Measurements from ENCODE around the gene ABCF1. TPM values are rescaled to one million over a fixed set of nuclear protein-coding genes. Genes with fewer than 3 reads are reported as not detected.

Gene ABCF1
- total RNA-seq, 4 donors from 2014 or later: 22.3 to 34.7 (median 34.4) TPM

GRCh38 chr6:30556066-30556905, 15.0 kb upstream of the ABCF1 start, which contains the start of gene GNL1:
Gene GNL1 (minus strand): TSS chr6:30556489. CDS start chr6:30556203, 286 bp downstream.
- TF ChIP-seq, protein P1, sequence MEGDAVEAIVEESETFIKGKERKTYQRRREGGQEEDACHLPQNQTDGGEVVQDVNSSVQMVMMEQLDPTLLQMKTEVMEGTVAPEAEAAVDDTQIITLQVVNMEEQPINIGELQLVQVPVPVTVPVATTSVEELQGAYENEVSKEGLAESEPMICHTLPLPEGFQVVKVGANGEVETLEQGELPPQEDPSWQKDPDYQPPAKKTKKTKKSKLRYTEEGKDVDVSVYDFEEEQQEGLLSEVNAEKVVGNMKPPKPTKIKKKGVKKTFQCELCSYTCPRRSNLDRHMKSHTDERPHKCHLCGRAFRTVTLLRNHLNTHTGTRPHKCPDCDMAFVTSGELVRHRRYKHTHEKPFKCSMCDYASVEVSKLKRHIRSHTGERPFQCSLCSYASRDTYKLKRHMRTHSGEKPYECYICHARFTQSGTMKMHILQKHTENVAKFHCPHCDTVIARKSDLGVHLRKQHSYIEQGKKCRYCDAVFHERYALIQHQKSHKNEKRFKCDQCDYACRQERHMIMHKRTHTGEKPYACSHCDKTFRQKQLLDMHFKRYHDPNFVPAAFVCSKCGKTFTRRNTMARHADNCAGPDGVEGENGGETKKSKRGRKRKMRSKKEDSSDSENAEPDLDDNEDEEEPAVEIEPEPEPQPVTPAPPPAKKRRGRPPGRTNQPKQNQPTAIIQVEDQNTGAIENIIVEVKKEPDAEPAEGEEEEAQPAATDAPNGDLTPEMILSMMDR (IDR thresholded peaks at IDR 0.05; ENCODE audit: low read depth): no peak

GRCh38 chr6:30556906-30557682, 14.1 kb upstream of the ABCF1 start, which contains the start of gene PRR3:
Gene PRR3 (plus strand): TSS chr6:30557295. CDS start chr6:30557345, 50 bp downstream.
- TF ChIP-seq, protein P1 (IDR thresholded peaks at IDR 0.05; ENCODE audit: low read depth): no peak

GRCh38 chr6:30557683-30557981, 13.6 kb upstream of the ABCF1 start:
- TF ChIP-seq, protein P1 (IDR thresholded peaks at IDR 0.05; ENCODE audit: low read depth): no peak

DNA sequence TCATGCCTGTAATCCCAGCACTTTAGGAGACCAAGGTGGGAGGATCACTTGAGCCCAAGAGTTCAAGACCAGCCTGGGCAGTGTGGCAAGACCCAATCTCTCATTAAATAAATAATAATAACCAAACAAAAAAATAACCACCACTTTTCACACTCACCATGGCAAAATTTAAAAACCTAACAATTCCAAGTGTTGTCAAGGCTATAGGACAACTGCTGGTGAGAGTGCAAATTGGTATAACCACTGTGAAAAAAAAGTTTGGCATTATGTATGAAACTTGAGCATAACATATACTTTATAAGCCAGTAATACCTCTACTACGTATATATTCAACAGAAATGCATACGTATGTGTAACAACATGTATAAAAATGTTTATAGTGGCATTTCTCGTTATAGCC, 10.3 kb upstream of the ABCF1 start:
- TF ChIP-seq, protein P1 (IDR thresholded peaks at IDR 0.05; ENCODE audit: low read depth): no peak

GRCh38 chr6:30562470-30563425, 8.5 kb upstream of the ABCF1 start:
- TF ChIP-seq, protein P1 (IDR thresholded peaks at IDR 0.05; ENCODE audit: low read depth): no peak

DNA sequence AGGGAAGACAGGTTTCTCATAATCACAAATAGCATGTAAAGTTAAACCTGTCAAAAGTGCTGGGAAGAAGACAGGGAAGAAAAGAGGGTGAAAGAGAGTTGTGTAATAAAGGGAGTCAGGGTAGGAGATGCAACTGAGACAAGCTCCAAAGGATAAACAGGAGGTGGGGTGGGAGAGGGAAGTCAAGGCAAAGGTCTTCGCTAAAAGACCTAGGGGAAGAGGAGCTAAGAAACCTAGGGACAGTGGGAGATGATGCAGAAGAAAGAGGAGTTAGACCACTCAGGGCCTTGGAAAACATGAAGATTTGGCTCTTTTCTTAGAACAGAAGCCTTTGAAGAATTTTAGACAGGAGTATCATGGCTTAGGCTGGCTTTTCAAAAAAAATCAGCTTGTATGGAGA, 7.1 kb upstream of the ABCF1 start:
- TF ChIP-seq, protein P1 (IDR thresholded peaks at IDR 0.05; ENCODE audit: low read depth): no peak
